B cell (primary cell): ENCODE results near the gene DAB1. TPM values are rescaled to one million over a fixed set of nuclear protein-coding genes. Genes with fewer than 3 reads are reported as not detected.

Experiments
- ATAC-seq: fragments of 200-7000 bp; cut with Tn5 transposase; one replicate; pipeline ENCODE4 v1.10.0; 2021; ENCODE audit warnings: low read depth, mild to moderate bottlenecking, moderate number of reproducible peaks, moderate library complexity
- CTCF ChIA-PET: fragments of 350-600 bp; sonication (Branson Sonifier 250); formaldehyde crosslinking; loops from one replicate; lab custom pipeline; 2021; ENCODE audit warnings: antibody characterized with exemption, inconsistent platforms; lab: Charles Lee
- POLR2A ChIA-PET: fragments of 350-600 bp; sonication (Branson Sonifier 250); formaldehyde crosslinking; loops from one replicate; lab custom pipeline; 2021; ENCODE audit warnings: antibody characterized with exemption; lab: Charles Lee
- DNase-seq: peaks from one replicate; pipeline ENCODE4 v3.0.0; 2013
- H2AFZ ChIP-seq: 2 replicates; pipeline ENCODE4 v1.6.1; 2012; ENCODE audit warnings: mild to moderate bottlenecking, low read depth, low read length; ENCODE audit not compliant: insufficient read depth, poor library complexity, severe bottlenecking
- H3K27ac ChIP-seq, 2 donors: 1 replicate in 1 of 2; 2 replicates in 1 of 2; pipeline ENCODE4 v1.5.1; 2012 to 2013; ENCODE audit warnings: low read length in 2 of 2, mild to moderate bottlenecking in 2 of 2, moderate library complexity in 1 of 2
- H3K27me3 ChIP-seq, 4 experiments: fragments of 200-600 bp in 1 of 4; sonication (generic) in 1 of 4; replicated peaks in 1 of 4; 1 replicate in 2 of 4; 2 replicates in 2 of 4; pipeline versions ENCODE4 v1.6.1 to v1.7.0; 2013 to 2016; ENCODE audit warnings: low read length in 3 of 4, mild to moderate bottlenecking in 2 of 4, mixed read lengths in 1 of 4, moderate library complexity in 1 of 4; ENCODE audit not compliant: insufficient read depth in 4 of 4, control insufficient read depth in 3 of 4; ENCODE audit errors: control extremely low read depth in 1 of 4
- H3K36me3 ChIP-seq, 2 experiments: replicated peaks in 1 of 2; 1 replicate in 1 of 2; 2 replicates in 1 of 2; pipeline versions ENCODE4 v1.6.1 to v1.7.1; 2013; ENCODE audit warnings: low read length in 1 of 2; ENCODE audit not compliant: insufficient read depth in 2 of 2, control insufficient read depth in 1 of 2; ENCODE audit errors: control extremely low read depth in 1 of 2, extremely low read depth in 1 of 2
- H3K4me1 ChIP-seq, 2 donors: fragments of 200-600 bp in 1 of 2; sonication (generic) in 1 of 2; 1 replicate in 1 of 2; 2 replicates in 1 of 2; pipeline versions ENCODE4 v1.5.1 to v1.6.1; 2013 to 2017; ENCODE audit warnings: low read length in 2 of 2; ENCODE audit not compliant: control insufficient read depth in 2 of 2, insufficient read depth in 2 of 2
- H3K4me2 ChIP-seq: replicated peaks from 2 replicates; pipeline ENCODE3; 2012; ENCODE audit warnings: mild to moderate bottlenecking, low read depth, low read length; ENCODE audit not compliant: poor library complexity, severe bottlenecking
- H3K4me3 ChIP-seq, 5 experiments: fragments of 200-600 bp in 1 of 5; sonication (generic) in 1 of 5; 1 replicate in 3 of 5; 2 replicates in 2 of 5; pipeline versions ENCODE4 v1.5.1 to v1.7.0; 2011 to 2016; ENCODE audit warnings: low read length in 4 of 5, mild to moderate bottlenecking in 4 of 5, low read depth in 2 of 5, control low read depth in 1 of 5, moderate library complexity in 1 of 5; ENCODE audit not compliant: insufficient read depth in 1 of 5; ENCODE audit errors: control extremely low read depth in 1 of 5, extremely low read depth in 1 of 5
- H3K79me2 ChIP-seq: fragments of 200-600 bp; sonication (generic); one replicate; pipeline ENCODE4 v1.6.0; 2016; ENCODE audit warnings: low read length; ENCODE audit not compliant: control insufficient read depth, insufficient read depth
- H3K9ac ChIP-seq: fragments of 200-600 bp; sonication (generic); 2 replicates; pipeline ENCODE4 v1.6.1; 2017; ENCODE audit warnings: mild to moderate bottlenecking, low read length, moderate library complexity
- H3K9me3 ChIP-seq, 3 donors: one replicate each; pipeline versions ENCODE4 v1.6.1 to v1.7.1; 2013; ENCODE audit warnings: low read length in 2 of 3; ENCODE audit not compliant: control insufficient read depth in 2 of 3, insufficient read depth in 1 of 3; ENCODE audit errors: control extremely low read depth in 1 of 3
- H4K20me1 ChIP-seq: 2 replicates; pipeline ENCODE4 v1.6.0; 2012; ENCODE audit warnings: mild to moderate bottlenecking, low read length; ENCODE audit not compliant: insufficient read depth, control insufficient read depth, poor library complexity, severe bottlenecking
- H3K27ac Mint-ChIP-seq: one replicate; pipeline ENCODE4 v1.8.0; 2021; ENCODE audit warnings: mixed read lengths
- H3K27me3 Mint-ChIP-seq: one replicate; pipeline ENCODE4 v1.8.0; 2021; ENCODE audit warnings: mixed read lengths
- H3K4me1 Mint-ChIP-seq: one replicate; pipeline ENCODE4 v1.8.0; 2021; ENCODE audit warnings: mixed read lengths
- H3K4me3 Mint-ChIP-seq: one replicate; pipeline ENCODE4 v1.8.0; 2021; ENCODE audit warnings: mixed read lengths
- H3K9me3 Mint-ChIP-seq: one replicate; pipeline ENCODE4 v1.8.0; 2022; ENCODE audit warnings: mixed read lengths; ENCODE audit not compliant: insufficient read depth
- EZH2 ChIP-seq: IDR thresholded peaks from 2 replicates; pipeline ENCODE4 v1.6.1; 2012; ENCODE audit warnings: borderline replicate concordance, low read depth, mild to moderate bottlenecking, moderate library complexity, low read length; ENCODE audit not compliant: insufficient read depth, poor library complexity, severe bottlenecking
- WGBS: methylation state at CpG from one replicate; pipeline ENCODE4 v1.1.5; 2013; ENCODE audit warnings: missing lambda C conversion rate; ENCODE audit not compliant: insufficient coverage; 5-methylcytosine and 5-hydroxymethylcytosine counted together
- intact Hi-C: fragments of 100-400 bp; cut with micrococcal nuclease; formaldehyde crosslinking; loops from one replicate; pipeline ENCODE4 v1.10.0; 2022
- polyA plus RNA-seq: library from polyadenylated mRNA; depleted of rRNA; stranded (reverse); fragments of >200 nt; gene quantifications from 2 replicates; pipeline ENCODE4 v1.2.3, GENCODE V29; 2012
- total RNA-seq, 2 donors: library from RNA; stranded (reverse); fragments of 120-200 nt in 1 of 2; gene quantifications; 1 replicate in 1 of 2; 2 replicates in 1 of 2; pipeline versions ENCODE4 v1.2.3 to v1.2.4, GENCODE V29; 2013 to 2022
- TF ChIP-seq, protein P1 (sequence below): fragments of 200-600 bp; IDR thresholded peaks from one replicate; pipeline ENCODE4 v1.8.0; 2022; ENCODE audit warnings: antibody characterized with exemption, mild to moderate bottlenecking

The DAB1 gene
- total and polyA plus RNA-seq, 2 donors (not counting 1 experiment from before 2014, with no cell fraction given) = not detected

DNA sequence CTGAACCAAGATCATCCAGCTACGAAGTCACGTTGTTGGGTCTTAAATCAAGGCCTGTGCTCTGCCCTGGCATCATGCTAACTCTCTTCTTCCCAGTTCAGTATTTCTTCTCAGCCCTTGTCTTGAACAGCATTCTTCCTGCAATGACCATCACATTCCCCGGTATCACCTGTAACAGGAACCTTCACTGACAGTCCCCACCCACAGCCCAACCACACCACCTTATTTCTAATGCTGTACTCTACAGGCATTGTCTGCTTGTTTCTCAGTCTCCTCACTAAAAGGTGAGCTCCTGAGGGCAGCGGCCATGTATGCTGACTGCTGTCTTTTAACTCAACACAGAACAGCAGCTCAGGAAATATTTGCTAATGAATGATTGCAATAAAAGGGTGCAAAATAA, 54.0 kb downstream of the DAB1 start:
- peaks cover 4% of the 10 kb centered on the region for H3K9me3 Mint-ChIP-seq
- H3K4me3 ChIP-seq = no peak overlapping the region
- no peaks in the 10 kb centered on the region for H3K27me3 Mint-ChIP-seq
- H3K4me1 ChIP-seq = no peaks in the 10 kb centered on the region
- no peak overlapping the region for H3K27ac ChIP-seq
- ChIA-PET CTCF (no interaction called here), POLR2A (no interaction called here)
- no peak overlapping the region for H2AFZ ChIP-seq
- H3K27me3 ChIP-seq = no peaks in the 10 kb centered on the region
- no peaks in the 10 kb centered on the region for H3K79me2 ChIP-seq
- intact Hi-C loops = no loop called here
- H3K9me3 ChIP-seq = peaks cover 0 to 13% (median 4%) of the 10 kb centered on the region in 3 donors
- WGBS = 93% methylated on average over 3 of the region's 4 CpGs
- no peaks in the 10 kb centered on the region for H3K4me1 Mint-ChIP-seq
- no peak for ATAC-seq
- H4K20me1 ChIP-seq = no peaks in the 10 kb centered on the region
- no peak overlapping the region for H3K9ac ChIP-seq
- DNase-seq = no peak
- no peak overlapping the region for H3K27ac Mint-ChIP-seq
- no peak overlapping the region for H3K4me2 ChIP-seq
- no peak overlapping the region for H3K4me3 Mint-ChIP-seq
- H3K36me3 ChIP-seq = no peaks in the 10 kb centered on the region
- TF ChIP-seq, protein P1, sequence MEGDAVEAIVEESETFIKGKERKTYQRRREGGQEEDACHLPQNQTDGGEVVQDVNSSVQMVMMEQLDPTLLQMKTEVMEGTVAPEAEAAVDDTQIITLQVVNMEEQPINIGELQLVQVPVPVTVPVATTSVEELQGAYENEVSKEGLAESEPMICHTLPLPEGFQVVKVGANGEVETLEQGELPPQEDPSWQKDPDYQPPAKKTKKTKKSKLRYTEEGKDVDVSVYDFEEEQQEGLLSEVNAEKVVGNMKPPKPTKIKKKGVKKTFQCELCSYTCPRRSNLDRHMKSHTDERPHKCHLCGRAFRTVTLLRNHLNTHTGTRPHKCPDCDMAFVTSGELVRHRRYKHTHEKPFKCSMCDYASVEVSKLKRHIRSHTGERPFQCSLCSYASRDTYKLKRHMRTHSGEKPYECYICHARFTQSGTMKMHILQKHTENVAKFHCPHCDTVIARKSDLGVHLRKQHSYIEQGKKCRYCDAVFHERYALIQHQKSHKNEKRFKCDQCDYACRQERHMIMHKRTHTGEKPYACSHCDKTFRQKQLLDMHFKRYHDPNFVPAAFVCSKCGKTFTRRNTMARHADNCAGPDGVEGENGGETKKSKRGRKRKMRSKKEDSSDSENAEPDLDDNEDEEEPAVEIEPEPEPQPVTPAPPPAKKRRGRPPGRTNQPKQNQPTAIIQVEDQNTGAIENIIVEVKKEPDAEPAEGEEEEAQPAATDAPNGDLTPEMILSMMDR = no peak
- TF ChIP-seq EZH2 = no peak

DNA sequence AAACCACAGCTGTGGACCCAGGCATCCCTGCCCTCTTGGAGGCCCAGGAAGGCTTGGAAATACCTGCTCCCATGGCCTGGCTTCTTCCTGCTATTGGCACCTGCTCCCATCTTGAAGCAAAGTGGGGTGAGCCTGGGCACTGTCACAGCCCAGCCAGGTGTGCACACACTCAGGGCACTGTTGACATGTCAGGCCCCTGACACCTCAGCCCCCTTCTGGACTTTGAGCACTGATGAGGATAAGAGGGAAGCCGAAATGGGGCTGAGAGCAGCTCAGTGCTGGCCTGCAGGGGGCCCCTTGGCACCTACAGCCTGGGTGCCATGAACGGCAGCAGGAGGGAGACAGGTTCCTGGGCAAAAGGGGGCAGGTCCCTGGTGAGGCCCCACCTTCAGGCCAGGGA, 55.9 kb downstream of the DAB1 start:
- Histone ChIP-seq H2AFZ (no peak overlapping the region), H3K27ac (no peak overlapping the region), H3K4me1 (no peaks in the 10 kb centered on the region), H3K9me3 (peaks cover 0 to 13% (median 4%) of the 10 kb centered on the region in 3 donors), H3K36me3 (no peaks in the 10 kb centered on the region), H3K79me2 (no peaks in the 10 kb centered on the region), H4K20me1 (no peaks in the 10 kb centered on the region), H3K27me3 (no peaks in the 10 kb centered on the region), H3K4me3 (no peak overlapping the region), H3K4me2 (no peak overlapping the region), H3K9ac (no peak overlapping the region)
- 85% methylated on average over 2 of the region's 2 CpGs for WGBS
- DNase-seq (no peak), ATAC-seq (no peak)
- POLR2A ChIA-PET = no interaction called here
- Mint-ChIP-seq H3K27me3 (no peaks in the 10 kb centered on the region), H3K27ac (no peak overlapping the region), H3K9me3 (peaks cover 4% of the 10 kb centered on the region), H3K4me3 (no peak overlapping the region), H3K4me1 (no peaks in the 10 kb centered on the region)
- intact Hi-C loops = no loop called here
- CTCF ChIA-PET = no interaction called here
- no peak for TF ChIP-seq EZH2
- TF ChIP-seq, protein P1 = no peak
